HepG2 (cell line): ENCODE measurements around the gene MZF1. TPM values are rescaled to one million over a fixed set of nuclear protein-coding genes. Genes with fewer than 3 reads are reported as not detected.

ENCODE experiments used
- ATF1 ChIP-seq: IDR thresholded peaks from 2 replicates; pipeline ENCODE4 v1.6.1; 2016; ENCODE audit warnings: mild to moderate bottlenecking, control low read depth
- ATF7-NPFF ChIP-seq: sonication (generic); formaldehyde crosslinking; IDR thresholded peaks from 2 replicates; pipeline ENCODE4 v1.8.1; 2023; ENCODE audit warnings: mild to moderate bottlenecking, low read depth, missing genetic modification reagents, moderate library complexity
- CCAR2 ChIP-seq: fragments of 200-400 bp; formaldehyde crosslinking; optimal IDR thresholded peaks from 2 replicates; pipeline ENCODE3; 2018; ENCODE audit warnings: low read depth, mild to moderate bottlenecking, low read length, moderate library complexity
- CSRNP1 ChIP-seq: sonication (generic); formaldehyde crosslinking; IDR thresholded peaks from 2 replicates; pipeline ENCODE4 v1.8.1; 2023; ENCODE audit warnings: mild to moderate bottlenecking, missing genetic modification reagents
- IKZF1 ChIP-seq: fragments of 450-650 bp; IDR thresholded peaks from 2 replicates; pipeline ENCODE4 v1.7.1; 2016
- KDM3A ChIP-seq: IDR thresholded peaks from 2 replicates; pipeline ENCODE4 v1.6.1; 2018; ENCODE audit warnings: low read depth, missing compliant biosample characterization
- PAXIP1 ChIP-seq: sonication (generic); formaldehyde crosslinking; conservative IDR thresholded peaks from 2 replicates; pipeline ENCODE4 v1.4.0; 2020; ENCODE audit warnings: mild to moderate bottlenecking, missing genetic modification reagents, moderate library complexity
- REPIN1 ChIP-seq: sonication (generic); formaldehyde crosslinking; IDR thresholded peaks from 2 replicates; pipeline ENCODE4 v1.8.0; 2022; ENCODE audit warnings: missing genetic modification reagents, low read depth, mild to moderate bottlenecking, borderline replicate concordance
- SMARCC2 ChIP-seq: fragments of 450-650 bp; IDR thresholded peaks from 2 replicates; pipeline ENCODE4 v1.6.1; 2017; ENCODE audit warnings: antibody characterized with exemption, mild to moderate bottlenecking
- SP5 ChIP-seq: IDR thresholded peaks from 2 replicates; pipeline ENCODE4 v1.6.1; 2016; ENCODE audit warnings: low read depth, borderline replicate concordance
- WIZ ChIP-seq: sonication (generic); formaldehyde crosslinking; IDR thresholded peaks from 2 replicates; pipeline ENCODE4 v1.5.1; 2020; ENCODE audit warnings: mild to moderate bottlenecking, missing genetic modification reagents
- YEATS4 ChIP-seq: sonication (generic); formaldehyde crosslinking; IDR thresholded peaks from 2 replicates; pipeline ENCODE4 v1.4.0; 2020; ENCODE audit warnings: missing genetic modification reagents, borderline replicate concordance
- ZBTB14 ChIP-seq: sonication (generic); formaldehyde crosslinking; IDR thresholded peaks from 2 replicates; pipeline ENCODE4 v1.4.0; 2020; ENCODE audit warnings: missing genetic modification reagents
- ZBTB7A ChIP-seq: sonication (generic); formaldehyde crosslinking; IDR thresholded peaks from 2 replicates; pipeline ENCODE4 v1.8.0; 2022; ENCODE audit warnings: mild to moderate bottlenecking, missing genetic modification reagents
- ZNF18 ChIP-seq: sonication (generic); formaldehyde crosslinking; IDR thresholded peaks from 2 replicates; pipeline ENCODE4 v1.8.0; 2022; ENCODE audit warnings: mild to moderate bottlenecking, missing genetic modification reagents; ENCODE audit not compliant: insufficient replicate concordance
- ZNF251 ChIP-seq: sonication (generic); formaldehyde crosslinking; IDR thresholded peaks from 2 replicates; pipeline ENCODE4 v1.9.0; 2021; ENCODE audit warnings: mild to moderate bottlenecking, missing genetic modification reagents
- ZNF784 ChIP-seq: sonication (generic); formaldehyde crosslinking; IDR thresholded peaks from 2 replicates; pipeline ENCODE4 v1.5.1; 2020; ENCODE audit warnings: missing genetic modification reagents, mild to moderate bottlenecking, borderline replicate concordance
- ZNF850 ChIP-seq: sonication (generic); formaldehyde crosslinking; conservative IDR thresholded peaks from 2 replicates; pipeline ENCODE4 v1.9.0; 2021; ENCODE audit warnings: mild to moderate bottlenecking, missing genetic modification reagents
- ZNF883 ChIP-seq: sonication (generic); formaldehyde crosslinking; IDR thresholded peaks from 2 replicates; pipeline ENCODE4 v1.5.1; 2020; ENCODE audit warnings: mild to moderate bottlenecking, missing genetic modification reagents; ENCODE audit errors: not compliant biosample characterization
- polyA plus RNA-seq, 8 experiments: library from polyadenylated mRNA; depleted of rRNA in 3 of 8; stranded (reverse) in 7 of 8; unstranded in 1 of 8; fragments of >200 nt; fragmentation: Illumina TruSeq in 4 of 8; extraction: Trizol in 4 of 8; gene quantifications; 2 replicates each; pipeline versions ENCODE4 v1.2.1 to v1.2.3, GENCODE V29; 2011 to 2016; ENCODE audit warnings: low read depth in 4 of 8, missing spikeins in 1 of 8, mixed read lengths in 1 of 8; ENCODE audit not compliant: insufficient read depth in 1 of 8
- total RNA-seq, 5 experiments: library from RNA; depleted of rRNA; stranded (reverse); fragments of >200 nt; fragmentation: Illumina TruSeq; extraction: Trizol; gene quantifications; 2 replicates each; pipeline ENCODE4 v1.2.3, GENCODE V29; 2016; ENCODE audit warnings: low read depth in 1 of 5

MZF1 gene
- total and polyA plus RNA-seq, 2 of the 13 experiments (the other 11 are each of a cell fraction or from before 2014, with no cell fraction given), result 3.1 to 8.1 TPM

GRCh38 chr19:58554494-58555368 is 18.4 kb downstream of the MZF1 start, which contains the start of gene CHMP2A (continued):
- no peak for TF ChIP-seq CSRNP1 (CRISPR knock-in tag)
- TF ChIP-seq ZBTB14 (CRISPR knock-in tag), result peak; percentile 46
- peak; percentile 47; the same call in 1 of the 2 replicates for TF ChIP-seq ZNF784 (CRISPR knock-in tag)
- TF ChIP-seq YEATS4 (CRISPR knock-in tag), result peak; percentile 47; the same call in 1 of the 2 replicates
- TF ChIP-seq KDM3A, result 0 out of 2 replicates have a peak, but pooled peaks have one; percentile 31
- TF ChIP-seq ATF1 (CRISPR knock-in tag), result peak; percentile 35; the same call in 1 of the 2 replicates
- peak; percentile 64 for TF ChIP-seq ZNF883 (CRISPR knock-in tag)
- TF ChIP-seq ZNF850 (CRISPR knock-in tag), result no peak
- TF ChIP-seq ZNF251 (CRISPR knock-in tag), result no peak
- TF ChIP-seq WIZ (CRISPR knock-in tag), result no peak
- no peak for TF ChIP-seq ZBTB7A (CRISPR knock-in tag)
- TF ChIP-seq CCAR2, result no peak
- TF ChIP-seq ZNF18 (CRISPR knock-in tag), result no peak
- TF ChIP-seq ATF7-NPFF (CRISPR knock-in tag), result peak; percentile 50; the same call in 1 of the 2 replicates
- TF ChIP-seq PAXIP1 (CRISPR knock-in tag), result 0 out of 2 replicates have a peak, but pooled peaks have one; percentile 17
- TF ChIP-seq REPIN1 (CRISPR knock-in tag), result no peak
- TF ChIP-seq SMARCC2, result no peak
- no peak for TF ChIP-seq IKZF1
- TF ChIP-seq SP5 (CRISPR knock-in tag), result peak; percentile 38; the same call in 1 of the 2 replicates
